GM12875 (cell line): ENCODE data around the gene RBM33.

Source experiments
- H3K4me3 ChIP-seq: one replicate; pipeline ENCODE4 v1.5.1; 2011; ENCODE audit warnings: low read depth, low read length, control low read depth
- CTCF ChIP-seq: IDR thresholded peaks from 2 replicates; pipeline ENCODE4 v1.5.1; 2011; ENCODE audit warnings: low read depth, mild to moderate bottlenecking, control low read depth, inconsistent platforms, low read length, moderate library complexity, borderline replicate concordance; ENCODE audit not compliant: insufficient read depth

RBM33 gene

GRCh38 chr7:155669717-155670505 lies 25.4 kb downstream of the RBM33 start:
- no peak for TF ChIP-seq CTCF
- no peak overlapping the region for H3K4me3 ChIP-seq

GRCh38 chr7:155670521-155670920 lies 26.1 kb downstream of the RBM33 start:
- no peak overlapping the region for H3K4me3 ChIP-seq
- TF ChIP-seq CTCF = no peak

GRCh38 chr7:155674556-155674955 lies 30.1 kb downstream of the RBM33 start:
- no peak for TF ChIP-seq CTCF

GRCh38 chr7:155676052-155676451 lies 31.6 kb downstream of the RBM33 start:
- TF ChIP-seq CTCF = no peak
- no peak overlapping the region for H3K4me3 ChIP-seq

More at GRCh38 chr7:155674556-155674955, 30.1 kb downstream of the RBM33 start:
- H3K4me3 ChIP-seq = no peak overlapping the region

- no peak overlapping the region for H3K4me3 ChIP-seq
- no peak for TF ChIP-seq CTCF
Observed at GRCh38 chr7:155677688-155678087, 33.2 kb downstream of the RBM33 start.

GRCh38 chr7:155680124-155680523 lies 35.7 kb downstream of the RBM33 start:
- H3K4me3 ChIP-seq = no peak overlapping the region
- TF ChIP-seq CTCF = no peak

- no peak overlapping the region for H3K4me3 ChIP-seq
- no peak for TF ChIP-seq CTCF
Observed at GRCh38 chr7:155680864-155681263, 36.4 kb downstream of the RBM33 start.
